NCI-H1930 (cell line): ENCODE results near the gene SUSD2.
"Not testable (repeated sequence)": the region's sequence is repeated elsewhere in the genome, so short reads cannot be mapped to it uniquely, and the experiment has no call there.

Experiments used
- DNase-seq, 2 experiments: peaks; one replicate each; lab custom pipeline; 2025; lab: John Stamatoyannopoulos, UW

SUSD2 gene

DNA sequence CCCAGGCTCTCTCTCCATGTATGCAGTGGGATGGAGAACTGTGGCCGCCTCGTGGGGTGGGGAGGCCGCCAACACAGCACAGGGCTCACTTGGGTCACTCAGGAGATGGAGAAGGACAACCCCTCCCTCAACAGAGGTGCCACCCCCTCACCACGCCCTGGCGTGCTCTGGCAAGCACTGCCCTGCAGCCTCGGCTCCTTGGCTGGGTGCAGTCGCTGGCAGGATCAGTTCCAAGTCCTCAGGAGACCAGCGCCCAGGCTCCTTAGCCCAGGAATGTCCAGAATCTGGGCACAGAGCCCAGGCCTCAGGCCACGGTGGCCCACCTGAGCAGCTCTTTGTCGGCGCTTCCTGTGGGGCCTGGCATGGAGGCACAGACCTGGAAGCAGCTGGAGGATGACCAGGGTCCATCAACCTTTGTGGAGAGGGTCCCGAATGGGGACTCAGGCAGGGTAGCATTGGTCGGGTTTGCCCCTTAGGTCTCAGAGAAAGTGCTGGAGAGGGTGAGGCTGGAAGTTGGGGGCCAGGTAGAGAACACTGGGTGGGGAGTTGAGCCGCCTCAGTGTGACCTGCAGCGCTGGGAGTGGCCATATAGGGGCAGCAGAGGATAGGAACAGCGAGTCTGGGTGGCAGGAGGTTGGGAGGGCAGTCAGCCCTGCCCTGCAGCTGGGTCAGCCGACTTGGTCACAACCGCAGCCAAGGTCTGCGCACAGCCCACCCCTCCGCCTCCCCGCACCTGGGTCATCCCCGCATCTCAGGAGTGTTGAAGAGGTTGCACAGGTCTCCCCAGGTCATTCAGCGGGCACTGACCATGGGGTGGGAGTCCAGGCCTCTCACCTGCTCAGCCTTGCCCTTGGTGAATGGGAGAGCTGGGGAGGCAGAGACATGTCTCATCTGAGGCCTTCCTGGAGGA is 8.2 kb downstream of the SUSD2 start:
- DNase-seq, result peak in 1 of 2 experiments; percentile 11

DNA sequence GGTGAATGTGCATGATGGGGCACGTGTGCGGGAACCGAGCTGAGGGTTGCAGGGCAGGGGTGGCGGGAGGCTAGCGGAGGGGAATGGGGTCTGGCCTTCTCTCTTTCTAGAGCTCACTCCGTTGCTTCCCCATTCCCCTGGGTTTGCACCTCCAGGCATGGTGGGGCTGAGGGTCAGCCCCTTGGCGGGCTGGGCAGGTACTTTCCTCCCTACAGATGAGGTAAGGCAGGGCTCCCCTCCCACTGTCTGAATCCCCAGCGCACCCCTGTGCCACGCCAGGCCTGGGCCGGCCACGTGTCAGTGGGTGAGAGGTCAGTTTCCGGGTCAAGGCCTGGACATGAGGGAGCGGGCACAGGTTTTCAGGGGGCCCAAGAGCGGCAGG is 8.9 kb downstream of the SUSD2 start:
- no peak for DNase-seq

DNA sequence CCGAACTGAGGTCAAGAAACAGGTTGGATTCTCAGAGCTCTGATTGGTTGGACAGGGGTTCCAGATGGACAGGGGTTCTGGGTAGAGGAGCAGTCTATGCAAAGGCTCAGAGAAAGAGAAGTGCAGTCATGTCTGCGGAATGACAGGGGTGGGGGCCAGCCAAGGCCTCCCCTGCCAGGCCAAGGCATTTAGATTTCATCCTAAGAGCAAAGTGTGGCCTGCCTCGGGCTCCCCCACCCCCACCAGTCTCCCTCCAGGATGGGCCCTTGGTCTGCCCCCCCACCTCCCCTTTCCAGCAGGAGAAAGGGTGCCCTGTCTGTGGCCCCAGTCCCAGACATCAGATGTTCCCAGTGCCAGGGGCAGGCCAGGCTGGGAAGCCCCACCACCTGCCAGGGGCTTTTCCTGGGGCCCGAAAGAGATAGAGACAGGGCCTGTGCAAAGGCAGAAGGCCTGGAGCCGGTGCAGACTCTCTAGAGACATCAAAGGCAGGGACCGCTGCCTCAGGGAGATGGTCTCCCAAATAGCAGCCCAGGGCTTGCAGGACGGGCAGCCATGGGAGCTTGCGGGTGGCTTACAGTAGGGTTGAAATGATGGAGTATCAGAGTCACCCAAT is 9.4 kb downstream of the SUSD2 start:
- DNase-seq, result no peak

DNA sequence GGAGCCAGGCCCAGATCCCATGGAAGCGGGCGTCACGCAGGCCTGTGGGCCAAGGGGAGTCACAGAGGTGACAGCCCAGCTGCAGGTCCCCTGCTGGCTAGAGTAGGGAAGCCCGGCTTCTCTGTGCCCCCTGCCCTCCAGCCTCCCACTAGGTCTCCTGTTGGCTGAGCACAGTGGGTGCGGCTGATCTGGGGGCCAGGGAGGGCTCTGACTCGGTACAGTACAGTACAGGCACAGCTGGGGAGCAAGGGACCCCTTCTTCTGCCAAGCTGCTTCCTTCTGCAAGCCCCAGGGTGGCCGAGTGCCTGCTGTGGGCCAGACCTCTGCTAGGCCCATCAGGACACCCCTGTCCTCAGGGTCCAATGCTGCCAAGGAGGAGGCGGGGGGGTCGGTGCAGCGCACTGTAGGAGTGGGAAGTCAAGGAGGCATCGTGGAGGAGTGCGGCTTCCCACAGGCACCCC is 10.1 kb downstream of the SUSD2 start:
- no peak for DNase-seq

DNA sequence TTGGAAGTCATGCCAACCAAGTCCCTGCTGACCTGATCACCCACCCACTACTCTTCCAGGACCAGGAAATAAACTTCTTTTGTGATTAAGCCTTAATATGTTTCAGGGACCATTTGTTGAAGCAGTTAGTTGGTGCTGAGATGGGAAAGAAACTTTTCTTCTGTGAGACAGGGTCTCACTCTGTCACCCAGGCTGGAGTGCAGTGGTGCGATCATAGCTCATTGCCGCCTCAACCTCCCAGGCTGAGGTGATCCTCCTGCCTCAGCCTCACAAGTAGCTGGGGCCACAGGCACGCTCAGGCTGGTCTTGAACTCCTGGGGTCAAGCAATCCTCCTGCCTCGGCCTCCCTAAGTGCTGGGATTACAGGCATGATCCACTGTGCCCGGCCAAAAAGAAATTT is 10.6 kb downstream of the SUSD2 start:
- no peak for DNase-seq

DNA sequence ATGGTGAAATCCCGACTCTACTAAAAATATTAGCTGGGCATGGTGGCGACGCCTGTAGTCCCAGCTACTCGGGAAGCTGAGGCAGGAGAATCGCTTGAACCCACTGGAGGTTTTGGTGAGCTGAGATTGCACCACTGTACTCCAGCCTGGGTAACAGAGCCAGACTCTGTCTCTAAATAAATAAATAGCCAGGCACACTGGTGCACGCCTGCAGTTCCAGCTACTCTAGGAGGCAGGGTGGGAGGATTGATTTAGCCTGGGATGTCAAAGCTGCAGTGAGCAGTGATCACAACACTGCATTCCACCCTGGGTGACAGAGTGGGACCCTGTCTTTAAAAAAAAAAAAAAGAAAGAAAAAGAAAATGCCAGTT is 17.4 kb downstream of the SUSD2 start:
- DNase-seq, result no peak

DNA sequence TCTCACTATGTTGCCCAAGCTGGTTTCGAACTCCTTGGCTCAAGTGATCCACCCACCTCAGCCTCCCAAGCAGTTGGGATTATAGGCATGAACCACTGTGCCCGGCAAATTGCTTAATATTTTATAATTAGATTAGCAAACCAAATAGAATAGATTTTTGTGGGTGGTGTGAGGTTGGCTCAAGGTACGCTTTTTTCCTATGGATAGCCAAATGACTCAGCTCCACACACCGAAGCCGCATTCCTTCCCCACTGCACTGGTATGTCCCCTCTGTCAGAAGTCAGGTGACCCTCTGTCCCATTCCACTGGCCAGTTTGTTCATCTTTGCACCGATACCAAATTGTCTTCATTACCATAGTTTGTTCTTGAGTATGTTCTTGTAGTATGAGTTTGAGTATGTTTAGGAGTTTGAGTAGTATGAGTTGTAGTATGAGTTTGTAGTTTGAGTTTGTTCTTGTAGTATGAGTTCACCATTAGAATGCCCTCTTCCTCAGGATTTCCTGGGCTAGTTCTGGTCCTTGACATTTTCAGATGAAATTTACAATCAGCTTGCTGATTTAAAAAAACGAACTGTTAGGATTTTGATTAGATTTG is 19.4 kb downstream of the SUSD2 start:
- no peak for DNase-seq

DNA sequence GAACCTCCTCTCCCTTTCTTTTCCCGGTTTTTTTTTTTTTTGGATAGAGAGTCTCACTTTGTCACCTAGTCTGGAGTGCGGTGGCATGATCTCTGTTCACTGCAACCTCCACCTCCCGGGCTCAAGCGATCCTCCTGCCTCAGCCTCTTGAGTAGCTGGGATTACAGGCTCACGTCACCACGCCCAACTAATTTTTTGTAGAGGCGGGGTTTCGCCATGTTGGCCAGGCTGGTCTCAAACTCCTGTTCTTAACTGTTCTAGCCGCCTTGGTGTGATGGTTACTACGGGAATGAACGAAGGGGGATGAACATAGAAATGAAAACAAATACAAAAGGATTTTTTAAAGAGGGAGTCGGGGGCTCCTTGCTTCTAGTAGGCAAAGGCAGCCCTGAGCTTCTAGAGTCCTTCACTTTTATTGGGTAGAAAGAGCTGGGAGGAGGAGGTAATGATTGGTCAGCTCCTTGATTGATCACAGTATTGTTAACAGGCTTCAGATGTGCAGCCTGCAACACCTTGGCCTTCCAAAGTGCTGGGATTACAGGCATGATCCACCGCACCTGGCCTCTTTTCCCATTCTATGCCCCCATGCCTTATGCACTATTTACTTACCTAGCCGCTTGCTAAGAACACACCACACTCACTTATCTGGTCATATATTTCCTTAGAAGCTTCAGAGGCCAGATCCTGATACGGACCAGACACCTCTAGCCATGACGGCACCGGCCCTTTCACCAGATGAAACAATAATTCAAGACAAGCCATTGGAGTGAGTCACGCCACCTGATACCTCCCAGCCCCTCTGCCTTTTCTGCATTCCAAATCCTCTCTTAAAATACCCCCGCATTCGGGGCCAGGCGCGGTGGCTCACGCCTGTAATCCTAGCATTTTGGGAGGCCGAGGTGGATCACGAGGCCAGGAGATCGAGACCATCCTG is 20.7 kb downstream of the SUSD2 start:
- DNase-seq, result no peak

DNA sequence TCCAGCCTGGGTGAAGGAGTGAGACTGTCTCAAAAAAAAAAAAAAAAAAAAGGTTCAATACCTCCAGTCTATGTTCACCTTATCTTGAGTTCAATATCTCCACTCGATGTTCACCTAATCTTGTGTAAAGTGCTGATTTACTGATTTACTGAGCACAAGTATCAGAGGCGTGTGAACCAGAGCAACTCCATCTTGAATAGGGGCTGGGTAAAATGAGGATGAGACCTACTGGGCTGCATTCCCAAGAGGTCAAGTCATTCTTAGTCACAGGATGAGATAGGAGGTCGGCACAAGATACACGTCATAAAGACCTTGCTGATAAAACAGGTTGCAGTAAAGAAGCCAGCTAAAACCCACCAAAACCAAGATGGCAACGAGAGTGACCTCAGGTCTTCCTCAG is 22.6 kb downstream of the SUSD2 start:
- not testable (repeated sequence) for DNase-seq

DNA sequence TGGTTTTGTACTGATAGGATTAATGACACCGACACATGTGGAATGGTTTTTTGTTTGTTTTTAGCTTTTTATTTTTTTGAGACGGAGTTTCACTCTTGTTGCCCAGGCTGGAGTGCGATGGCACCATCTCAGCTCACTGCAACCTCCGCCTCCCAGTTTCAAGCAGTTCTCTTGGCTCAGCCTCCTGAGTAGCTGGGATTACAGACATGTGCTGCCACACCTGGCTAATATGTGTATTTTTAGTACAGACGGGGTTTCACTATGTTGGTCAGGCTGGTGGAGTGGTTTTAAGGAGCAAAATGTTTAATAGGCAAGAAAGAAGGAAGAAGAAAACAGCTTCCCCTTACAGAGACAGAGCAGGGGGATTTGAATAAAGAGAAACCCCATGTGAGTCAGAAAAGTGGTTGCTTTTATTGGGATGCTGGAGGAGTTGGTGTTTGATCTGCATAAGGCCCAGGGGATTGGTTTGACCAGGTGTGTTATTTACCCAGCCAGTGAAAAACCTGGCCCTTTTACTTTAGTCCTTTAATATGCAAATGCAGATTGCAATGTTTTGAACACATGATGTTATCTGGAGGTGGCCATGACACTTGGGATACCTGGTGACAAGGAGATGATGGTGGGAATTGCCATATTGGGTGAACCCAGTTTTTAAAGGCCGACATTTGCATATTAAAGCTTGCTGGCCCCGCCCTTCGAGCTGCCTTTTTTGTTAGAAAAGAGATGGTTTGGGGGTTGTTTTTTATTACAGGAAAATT is 24.3 kb downstream of the SUSD2 start:
- no peak for DNase-seq

DNA sequence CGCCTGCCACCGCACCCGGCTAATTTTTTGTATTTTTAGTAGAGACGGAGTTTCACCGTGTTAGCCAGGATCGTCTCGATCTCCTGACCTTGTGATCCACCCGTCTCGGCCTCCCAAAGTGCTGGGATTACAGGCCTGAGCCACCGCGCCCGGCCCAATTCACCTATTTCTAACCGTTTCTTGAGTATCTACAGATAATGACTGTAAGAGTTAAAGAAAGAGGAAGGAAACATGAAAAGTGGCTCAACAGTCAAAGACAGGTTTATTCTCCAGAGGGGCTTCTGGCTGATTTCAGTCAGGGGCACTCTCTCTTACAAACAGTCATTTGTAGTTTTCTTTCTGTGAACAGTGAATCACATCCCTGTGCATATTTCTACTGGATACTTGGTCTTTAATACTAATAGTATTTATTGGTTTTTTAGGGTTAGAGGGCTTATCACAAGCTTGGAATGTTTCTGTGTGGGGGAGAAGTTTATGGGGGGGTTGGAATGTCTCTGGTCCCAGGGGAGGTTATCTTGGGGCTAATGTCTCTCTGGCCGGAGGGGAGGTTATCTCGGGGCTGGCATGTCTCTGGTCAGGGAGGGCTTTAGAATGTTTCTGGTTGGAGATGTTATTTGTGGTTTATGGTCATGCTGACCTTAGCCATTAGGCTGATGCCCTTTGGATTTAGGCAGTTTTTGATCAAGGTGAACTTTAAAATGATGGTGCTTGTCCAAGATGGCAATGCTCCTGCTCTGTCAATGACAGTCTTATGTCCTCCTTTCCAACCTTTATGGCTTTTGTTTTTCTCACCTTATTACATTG is 25.4 kb downstream of the SUSD2 start:
- DNase-seq, result not testable (repeated sequence)

DNA sequence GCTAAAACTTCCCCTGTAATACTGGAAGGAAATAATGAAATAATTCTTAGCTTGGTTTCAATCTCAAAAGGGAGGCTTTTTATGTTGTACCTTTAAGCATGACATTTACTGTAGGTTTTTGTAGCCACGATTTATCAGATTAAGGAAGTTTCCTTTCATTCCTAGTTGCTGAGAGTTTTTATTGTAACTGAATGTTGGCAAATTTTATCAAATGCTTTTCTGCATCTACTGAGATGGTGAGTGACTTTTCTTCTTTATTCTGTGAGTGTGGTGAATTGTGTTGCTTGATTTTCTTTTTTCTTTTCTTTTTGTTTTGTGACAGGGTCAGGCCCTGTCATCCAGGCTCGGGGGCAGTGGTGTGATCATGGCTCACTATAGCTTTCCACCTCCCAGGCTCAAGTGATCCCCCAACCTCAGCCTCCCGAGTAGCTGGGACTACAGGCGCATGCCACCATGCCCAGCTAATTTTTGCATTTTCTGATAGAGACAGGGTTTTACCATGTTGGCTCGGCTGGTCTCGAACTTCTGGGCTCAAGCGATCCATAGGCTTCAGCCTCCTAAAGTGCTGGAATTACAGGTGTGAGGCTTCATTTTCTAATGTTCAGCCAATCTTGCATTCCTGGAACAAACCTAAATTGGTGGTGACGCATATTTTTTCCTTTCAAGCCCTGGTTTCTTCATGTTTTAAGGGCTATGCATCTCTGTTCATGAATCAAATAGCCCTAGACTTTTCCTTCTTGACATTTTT is 26.2 kb downstream of the SUSD2 start:
- no peak for DNase-seq

DNA sequence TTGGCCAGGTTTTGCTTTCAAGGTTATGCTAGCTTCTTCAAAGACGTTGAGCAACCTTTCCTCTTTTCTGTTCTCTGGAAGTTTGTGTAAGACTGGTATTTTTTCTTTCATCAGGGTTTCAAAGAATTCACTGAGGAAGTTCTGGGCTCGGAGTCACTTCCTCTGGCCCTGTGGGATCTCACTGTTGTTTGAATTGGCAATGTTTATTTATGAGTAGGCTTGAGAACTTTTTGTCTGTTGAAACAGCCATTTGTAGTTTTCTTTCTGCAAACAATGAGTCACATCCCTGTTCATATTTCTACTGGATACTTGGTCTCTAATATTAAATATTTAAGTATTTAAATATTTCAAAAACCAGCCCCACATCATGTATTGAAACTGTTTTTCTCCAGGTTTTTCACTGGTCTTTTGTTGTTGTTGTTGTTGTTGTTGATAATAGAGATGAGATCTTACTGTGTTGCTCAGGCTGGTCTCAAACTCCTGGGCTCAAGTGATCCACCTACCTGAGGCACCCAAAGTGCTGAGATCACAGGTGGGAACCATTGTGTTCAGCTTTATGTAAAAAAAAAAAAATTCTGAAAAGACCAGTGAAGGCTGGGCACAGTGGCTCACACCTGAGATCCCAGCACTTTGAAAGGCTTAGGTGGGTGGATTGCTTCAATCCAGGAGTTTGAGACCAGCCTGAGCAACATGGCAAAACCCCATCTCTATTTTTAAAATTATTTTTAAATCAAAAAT is 26.9 kb downstream of the SUSD2 start:
- DNase-seq, result no peak

DNA sequence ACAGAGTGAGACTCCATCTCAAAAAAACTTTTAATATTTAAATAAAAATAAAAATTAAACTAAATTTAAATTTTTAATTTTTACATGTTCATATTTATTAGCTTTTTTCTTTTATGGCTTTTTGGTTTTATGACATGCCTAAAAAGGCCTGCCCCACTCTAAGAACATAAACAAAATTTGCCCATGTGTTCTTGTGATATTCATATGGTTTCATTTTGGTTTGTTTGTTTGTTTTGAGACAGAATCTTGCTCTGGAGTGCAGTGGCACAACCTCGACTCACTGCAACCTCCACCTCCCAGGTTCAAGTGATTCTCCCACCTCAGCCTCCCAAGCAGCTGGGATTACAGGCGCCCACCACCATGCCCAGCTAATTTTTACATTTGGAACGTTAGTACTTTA is 27.7 kb downstream of the SUSD2 start:
- DNase-seq, result no peak

DNA sequence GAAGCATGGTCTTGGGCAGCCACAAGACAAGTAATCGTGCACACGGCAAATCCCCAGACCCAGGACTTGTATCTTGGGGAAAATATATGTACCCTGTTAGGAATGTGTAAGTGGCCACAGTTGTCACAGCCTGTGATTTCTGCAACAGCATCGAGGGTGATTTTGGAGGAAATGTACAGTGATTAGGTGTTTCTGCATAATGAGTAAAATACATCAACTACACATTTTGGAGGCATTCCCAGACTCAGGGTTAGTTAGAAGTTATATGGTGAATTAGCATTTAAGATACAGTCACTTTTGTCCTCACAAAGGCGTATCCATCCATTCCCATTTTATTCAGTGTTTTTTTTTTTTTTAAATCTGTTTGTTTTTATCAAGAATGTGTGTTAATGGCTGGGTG is 28.4 kb downstream of the SUSD2 start:
- DNase-seq, result no peak

DNA sequence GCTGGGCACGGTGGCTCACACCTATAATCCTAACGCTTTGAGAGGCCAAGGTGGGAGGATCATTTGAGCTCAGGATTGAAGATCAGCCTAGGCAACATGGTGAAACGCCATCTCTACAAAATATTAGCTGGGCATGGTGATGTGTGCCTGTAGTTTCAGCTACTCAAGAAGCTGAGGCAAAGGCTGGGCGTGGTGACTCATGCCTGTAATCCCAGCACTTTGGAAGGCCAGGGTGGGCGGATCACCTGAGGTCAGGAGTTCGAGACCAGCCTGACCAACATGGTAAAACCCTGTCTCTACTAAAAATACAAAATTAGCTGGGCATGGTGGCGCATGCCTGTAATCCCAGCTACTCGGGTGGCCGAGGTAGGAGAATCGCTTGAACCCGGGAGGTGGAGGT is 29.1 kb downstream of the SUSD2 start:
- not testable (repeated sequence) for DNase-seq

DNA sequence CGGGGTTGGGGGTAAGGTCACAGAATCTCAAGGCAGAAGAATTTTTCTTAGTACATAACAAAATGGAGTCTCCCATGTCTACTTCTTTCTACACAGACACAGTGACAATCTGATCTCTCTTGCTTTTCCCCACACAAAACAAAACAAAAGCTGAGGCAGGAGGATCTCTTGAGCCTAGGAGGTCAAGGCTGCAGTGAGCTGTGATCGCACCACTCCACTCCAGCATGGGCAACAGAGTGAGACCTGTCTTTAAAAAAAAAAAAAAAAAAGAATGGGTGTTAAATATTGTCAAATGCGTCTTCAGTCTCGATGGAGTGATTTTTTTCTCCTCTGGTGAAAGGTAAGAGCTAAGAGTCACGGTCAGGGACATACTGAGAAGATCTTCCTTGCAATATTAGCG is 30.4 kb downstream of the SUSD2 start:
- DNase-seq, result not testable (repeated sequence)

DNA sequence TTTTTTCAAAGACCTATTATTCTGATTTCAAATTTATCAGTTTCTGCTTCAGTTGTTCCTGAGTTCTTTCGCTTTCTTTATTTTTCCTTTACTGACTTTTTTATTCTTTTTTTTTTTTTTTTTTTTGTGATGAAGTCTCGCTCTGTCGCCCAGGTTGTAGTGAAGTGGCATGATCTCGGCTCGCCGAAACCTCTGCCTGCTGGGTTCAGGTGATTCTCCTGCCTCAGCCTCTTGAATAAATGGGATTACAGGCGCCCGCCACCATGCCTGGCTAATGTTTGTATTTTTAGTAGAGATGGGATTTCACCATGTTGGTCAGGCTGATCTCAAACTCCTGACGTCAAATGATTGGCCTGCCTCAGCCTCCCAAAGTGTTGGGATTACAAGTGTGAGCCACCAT is 31.8 kb downstream of the SUSD2 start:
- DNase-seq, result not testable (repeated sequence)
